COLO668 (cell line): ENCODE data around the gene SPATA32.
"Not testable (repeated sequence)": the region's sequence is repeated elsewhere in the genome, so short reads cannot be mapped to it uniquely, and the experiment has no call there.

ENCODE experiments used
- DNase-seq: peaks from one replicate; lab custom pipeline; 2025; ENCODE audit not compliant: unreplicated experiment; lab: John Stamatoyannopoulos, UW

SPATA32 gene

GRCh38 chr17:45273551-45273957, 11.7 kb upstream of the SPATA32 start:
- DNase-seq, result no peak

DNA sequence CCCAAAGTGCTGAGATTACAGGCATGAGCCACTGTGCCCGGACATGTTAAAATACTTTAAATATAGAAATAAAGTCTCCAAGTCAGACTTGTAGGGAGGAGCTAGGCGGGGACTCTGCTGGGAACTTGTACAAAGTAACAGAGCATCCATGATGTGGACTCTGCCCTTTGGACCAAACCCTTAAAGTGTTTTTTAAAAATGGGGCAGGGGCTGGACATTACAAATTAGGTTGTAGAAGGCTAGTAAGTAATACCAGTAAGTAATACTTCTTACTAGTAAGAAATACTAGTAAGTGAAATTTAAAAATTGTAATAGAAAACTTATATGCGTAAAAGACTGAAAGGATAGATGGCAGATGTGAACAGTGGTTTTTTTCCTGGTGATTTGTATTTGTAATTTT, 9.7 kb upstream of the SPATA32 start:
- no peak for DNase-seq

- DNase-seq, result peak; percentile 4
These were observed 9.0 kb upstream of the SPATA32 start for GRCh38 chr17:45270828-45271418.

- DNase-seq, result no peak
These were observed 8.0 kb upstream of the SPATA32 start for GRCh38 chr17:45269912-45270311.

DNA sequence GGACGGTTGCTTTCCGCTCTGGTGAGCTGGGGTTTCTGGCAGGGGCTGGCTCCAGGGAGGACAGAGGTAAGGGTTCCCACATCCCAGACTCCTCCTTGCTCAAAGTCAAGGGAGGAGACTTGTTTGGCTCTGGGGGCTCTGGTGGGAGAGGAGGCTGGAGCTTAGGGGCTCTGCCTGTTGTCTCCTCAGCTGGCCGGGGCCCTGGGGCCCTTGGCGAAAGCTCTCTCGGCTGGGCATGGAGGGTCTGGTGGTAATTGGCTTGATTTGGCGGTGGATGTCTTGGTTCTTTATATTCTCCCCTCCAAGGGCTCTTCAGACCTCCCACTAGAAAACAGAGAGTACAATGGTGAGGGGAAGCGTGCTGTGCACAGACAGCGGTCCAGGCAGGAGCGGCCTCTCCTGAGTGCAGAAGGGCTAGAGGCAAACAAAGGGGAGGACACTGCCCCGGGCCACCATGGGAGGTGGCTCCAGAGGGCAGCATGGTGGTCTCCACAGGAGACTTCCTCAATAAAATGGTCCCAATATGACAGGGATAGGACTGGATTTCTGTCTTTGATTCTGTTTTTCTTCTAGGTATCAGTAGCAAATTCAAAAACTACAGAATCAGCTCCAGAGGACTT, 5.7 kb upstream of the SPATA32 start:
- no peak for DNase-seq

DNA sequence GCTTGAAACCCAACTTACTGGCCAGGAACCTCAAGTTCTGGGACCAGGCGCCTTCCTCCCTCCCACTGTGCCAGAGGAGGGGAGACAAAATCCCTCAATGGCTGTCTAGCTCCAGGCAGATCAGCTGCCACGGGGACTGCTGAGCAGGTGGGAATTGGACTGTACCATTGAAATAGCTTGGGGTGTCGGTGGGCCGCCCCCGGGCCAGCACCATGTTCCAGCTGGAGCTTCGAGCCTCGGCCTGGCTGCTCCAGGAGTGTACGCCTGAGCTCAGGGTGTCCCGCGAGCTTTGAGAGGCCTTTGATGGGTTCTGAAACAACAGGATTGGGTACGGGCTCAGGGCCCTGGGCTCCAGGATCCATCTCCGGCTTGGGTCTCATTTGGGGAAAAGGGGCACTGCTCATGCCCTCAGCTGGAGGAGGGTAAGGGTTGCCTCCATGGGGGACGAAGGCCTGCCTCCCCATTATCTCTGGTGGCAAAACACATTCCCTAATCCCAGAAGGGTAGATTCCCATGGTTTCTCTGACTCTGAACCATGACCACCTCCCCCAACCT, 4.6 kb upstream of the SPATA32 start:
- no peak for DNase-seq

- no peak for DNase-seq
These were observed 3.9 kb upstream of the SPATA32 start for GRCh38 chr17:45265821-45266220.

- DNase-seq, result no peak
These were observed 3.1 kb upstream of the SPATA32 start for GRCh38 chr17:45264988-45265387.

DNA sequence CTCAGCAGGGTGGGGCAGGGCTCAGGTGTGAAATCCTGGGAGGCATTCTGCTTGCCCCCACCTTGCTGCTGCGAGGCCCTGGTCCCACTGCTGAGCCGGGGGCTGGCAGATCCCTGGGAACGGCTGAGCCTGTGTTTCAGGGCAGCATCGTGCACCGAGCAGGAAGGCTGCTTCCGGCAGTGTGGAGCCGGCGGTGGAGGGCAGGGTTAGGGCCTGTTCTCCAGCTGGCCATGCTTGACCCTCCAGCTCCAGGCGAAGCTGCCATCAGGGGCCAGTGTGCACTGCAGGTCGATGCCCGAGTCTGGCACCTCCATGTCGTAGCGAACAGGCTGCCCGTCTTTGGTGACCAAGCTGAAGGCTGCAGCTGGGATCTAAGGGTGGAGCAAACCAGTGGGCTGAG, 2.5 kb upstream of the SPATA32 start:
- DNase-seq, result no peak

DNA sequence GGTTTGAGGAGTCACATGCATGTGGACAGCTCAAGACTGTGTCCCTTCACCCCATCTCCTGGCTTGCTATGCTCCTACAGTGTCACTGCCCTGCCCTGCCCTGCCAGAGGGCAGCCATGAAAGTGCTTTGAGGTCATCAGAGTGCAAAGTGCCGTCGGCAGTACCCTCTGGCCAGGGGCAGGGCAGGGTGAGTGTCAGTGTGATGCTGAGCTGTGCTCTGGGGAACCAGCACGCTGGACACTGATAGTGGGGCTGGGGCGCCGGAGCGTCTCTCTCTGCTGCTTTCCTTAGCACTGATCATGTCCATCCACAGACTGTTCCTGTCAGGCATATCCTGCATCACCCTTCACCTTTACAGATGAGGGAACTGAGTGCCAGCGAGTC, 1.6 kb upstream of the SPATA32 start:
- no peak for DNase-seq

DNA sequence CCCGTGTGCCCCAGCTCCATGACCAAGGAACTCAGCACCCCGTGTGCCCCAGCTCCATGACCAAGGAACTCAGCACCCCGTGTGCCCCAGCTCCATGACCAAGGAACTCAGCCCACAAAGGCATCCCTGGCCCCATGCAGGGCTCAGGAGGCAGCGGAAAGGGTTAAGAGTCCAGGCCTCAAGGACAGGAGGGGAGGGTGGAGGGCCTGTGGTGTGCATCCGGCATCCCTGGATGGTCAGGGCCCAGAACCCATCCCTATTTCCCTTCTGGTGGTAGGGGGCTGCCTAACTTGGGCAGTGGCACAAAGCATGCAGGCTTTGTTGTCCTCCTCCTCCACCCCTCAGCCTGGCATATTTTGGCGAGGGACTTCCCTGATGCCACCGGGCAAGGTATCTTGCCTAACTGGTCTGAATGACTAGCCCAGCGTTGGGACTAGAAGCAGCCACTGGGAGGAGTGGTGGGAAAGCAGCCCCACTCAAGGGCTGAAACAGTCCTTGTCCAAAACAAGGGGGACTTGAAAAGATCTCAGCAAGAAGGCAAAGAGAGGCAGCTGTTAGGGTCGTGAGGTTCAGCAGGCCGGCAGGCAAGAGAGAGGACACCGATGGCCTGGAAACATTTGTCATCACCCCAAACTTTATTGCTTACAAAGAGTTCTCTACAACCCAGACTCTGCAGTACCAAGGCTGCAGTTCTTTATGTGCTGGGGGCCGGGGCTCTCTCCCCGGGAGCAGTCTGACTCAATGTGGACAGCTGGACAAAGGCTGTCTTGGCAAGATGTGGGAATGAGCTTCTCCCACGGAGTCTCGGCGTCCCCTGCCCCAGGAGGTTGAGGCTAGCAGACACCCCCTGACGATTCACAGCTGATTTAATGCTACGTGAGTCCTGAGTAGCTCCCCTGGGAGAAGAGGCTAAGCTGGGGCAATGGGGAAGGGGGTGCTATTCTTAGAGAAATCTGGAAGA, 902 bp upstream of the SPATA32 start:
- DNase-seq, result no peak

GRCh38 chr17:45260204-45260783, 1.6 kb downstream of the SPATA32 start:
- DNase-seq, result no peak

DNA sequence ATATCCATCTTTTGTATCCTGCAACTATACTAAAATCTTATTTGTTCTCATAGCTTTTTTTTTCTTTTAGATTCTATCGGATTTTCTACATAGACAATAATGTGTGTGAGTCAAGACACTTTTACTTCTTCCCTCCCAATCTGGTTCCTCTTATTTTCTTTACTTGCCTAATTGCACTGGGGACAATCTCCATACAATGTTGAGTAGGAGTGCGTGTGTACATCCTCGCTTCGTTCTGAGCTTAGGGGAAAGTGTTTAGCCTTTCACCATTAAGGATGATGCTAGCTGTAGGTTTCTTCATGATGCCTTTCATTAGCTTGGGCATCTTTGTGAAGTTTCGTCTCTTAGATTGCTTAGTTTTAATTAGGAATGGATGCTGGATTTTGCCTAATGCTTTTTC, 2.9 kb downstream of the SPATA32 start:
- DNase-seq, result no peak

DNA sequence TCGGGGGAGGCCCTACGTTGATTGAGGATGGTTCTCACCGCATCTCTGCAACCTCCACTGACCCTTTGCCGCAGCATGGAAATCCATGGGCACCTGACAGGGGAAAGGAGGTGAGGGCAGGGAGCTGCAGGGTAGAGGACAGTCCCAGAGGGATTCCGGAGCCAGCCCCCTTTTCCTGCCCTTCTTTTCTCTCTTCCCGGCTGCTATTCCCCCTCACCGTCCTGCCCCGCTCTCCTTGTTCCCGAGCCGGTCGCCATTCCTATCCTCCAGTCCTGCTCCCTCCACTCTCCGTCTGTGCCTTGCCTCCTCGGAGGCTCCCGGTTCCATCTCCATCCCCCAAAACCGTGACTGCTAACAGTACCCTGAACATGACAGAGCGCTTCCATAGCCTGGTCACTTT, 4.8 kb downstream of the SPATA32 start:
- DNase-seq, result no peak

DNA sequence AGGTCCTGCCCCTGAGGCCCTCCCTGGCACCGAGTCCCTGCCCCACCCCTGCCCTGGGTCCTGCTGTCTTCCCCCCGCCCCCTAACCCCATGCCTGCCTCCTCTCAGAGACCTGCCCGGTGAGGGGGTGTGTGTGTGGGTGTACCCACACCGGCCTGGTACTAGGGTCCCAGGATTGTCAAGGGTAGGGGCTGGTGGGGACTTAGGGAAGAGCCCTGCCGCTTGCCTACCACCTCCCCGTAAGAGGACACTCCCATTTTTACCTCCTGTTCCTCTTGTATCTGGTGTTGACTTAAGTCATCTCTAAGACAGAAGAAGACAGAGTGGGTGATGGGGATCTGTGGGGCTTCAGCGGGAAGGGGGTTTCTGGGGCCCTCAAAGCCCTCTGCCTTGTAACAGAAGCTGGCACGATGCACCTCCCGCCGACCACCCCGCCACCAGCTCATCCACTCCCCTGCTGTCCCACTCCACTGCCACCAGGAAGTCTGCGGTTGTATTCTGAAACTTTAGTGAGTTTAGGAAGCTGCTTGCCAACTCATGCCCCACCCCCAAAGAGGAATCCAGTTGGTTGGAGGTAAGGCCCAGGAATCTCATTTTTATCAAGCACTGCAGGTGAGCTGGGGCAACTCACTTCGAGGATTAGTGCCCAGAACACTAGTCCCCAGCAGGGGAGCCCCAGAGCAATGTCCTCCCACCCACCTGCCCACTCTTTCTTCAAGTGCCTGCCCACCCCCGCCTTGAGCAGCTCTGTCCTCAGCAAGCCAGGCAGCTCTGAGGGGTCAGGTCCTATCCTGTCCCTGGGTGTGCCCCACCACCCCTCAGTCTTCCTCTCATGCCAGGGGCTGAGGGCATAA, 5.6 kb downstream of the SPATA32 start:
- no peak for DNase-seq

DNA sequence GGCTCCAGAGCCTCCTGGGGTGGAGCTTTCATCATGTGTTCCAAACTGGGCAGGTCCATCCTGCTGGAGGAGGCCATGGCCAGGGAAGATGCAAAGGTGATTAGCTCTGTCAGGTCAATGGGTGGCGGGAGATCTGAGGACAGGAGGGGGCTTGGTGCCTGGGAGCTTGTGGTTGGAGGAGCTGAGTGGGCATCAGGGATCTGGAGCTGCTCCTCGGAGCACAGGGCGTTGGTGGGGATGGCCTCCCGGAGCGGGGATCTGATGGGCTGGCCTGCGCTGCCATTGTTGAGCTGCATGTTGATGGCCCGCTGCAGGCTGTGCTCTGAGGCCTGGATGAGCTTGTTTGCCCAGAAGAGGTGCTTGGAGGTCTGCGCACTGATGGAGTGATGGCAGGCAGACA, 6.5 kb downstream of the SPATA32 start:
- DNase-seq, result no peak

DNA sequence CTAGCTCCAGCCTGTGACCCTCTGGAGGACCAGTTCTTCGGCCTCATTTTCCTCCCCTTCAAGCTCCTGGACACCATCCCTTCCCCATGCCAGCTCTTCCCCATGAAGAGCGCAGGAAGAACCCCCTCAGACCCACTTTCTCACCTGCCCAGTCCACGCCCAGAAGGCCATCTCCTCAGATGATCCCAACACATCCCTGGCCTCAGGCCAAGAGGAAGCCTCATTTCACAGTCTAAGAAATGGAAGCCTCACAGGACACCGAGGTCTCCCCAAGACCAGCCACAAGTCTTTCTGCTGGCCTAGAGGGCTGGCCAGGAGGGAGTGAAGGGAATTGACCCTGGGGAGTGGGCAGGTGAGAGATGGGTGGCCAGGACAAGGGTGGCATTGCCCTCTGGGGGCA, 8.0 kb downstream of the SPATA32 start:
- DNase-seq, result no peak

DNA sequence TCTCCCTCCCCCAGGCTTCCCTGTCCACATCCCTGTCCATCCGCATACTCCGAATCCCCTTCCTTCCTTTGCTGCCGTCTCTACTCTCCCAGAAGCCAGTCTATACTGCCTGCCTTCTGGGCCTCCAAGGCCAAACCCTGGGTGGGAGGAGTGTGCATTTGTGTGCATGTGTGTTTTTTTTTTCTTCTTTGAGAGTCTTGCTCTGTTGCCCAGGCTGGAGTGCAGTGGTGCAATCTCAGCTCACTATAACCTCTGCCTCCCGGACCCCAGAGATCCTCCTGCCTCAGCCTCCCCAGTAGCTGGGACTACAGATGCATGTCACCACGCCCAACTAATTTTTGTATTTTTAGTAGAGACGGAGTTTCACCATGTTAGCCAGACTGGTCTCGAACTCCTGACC, 8.7 kb downstream of the SPATA32 start:
- not testable (repeated sequence) for DNase-seq

- no peak for DNase-seq
These were observed 10.0 kb downstream of the SPATA32 start for GRCh38 chr17:45251931-45252330.

DNA sequence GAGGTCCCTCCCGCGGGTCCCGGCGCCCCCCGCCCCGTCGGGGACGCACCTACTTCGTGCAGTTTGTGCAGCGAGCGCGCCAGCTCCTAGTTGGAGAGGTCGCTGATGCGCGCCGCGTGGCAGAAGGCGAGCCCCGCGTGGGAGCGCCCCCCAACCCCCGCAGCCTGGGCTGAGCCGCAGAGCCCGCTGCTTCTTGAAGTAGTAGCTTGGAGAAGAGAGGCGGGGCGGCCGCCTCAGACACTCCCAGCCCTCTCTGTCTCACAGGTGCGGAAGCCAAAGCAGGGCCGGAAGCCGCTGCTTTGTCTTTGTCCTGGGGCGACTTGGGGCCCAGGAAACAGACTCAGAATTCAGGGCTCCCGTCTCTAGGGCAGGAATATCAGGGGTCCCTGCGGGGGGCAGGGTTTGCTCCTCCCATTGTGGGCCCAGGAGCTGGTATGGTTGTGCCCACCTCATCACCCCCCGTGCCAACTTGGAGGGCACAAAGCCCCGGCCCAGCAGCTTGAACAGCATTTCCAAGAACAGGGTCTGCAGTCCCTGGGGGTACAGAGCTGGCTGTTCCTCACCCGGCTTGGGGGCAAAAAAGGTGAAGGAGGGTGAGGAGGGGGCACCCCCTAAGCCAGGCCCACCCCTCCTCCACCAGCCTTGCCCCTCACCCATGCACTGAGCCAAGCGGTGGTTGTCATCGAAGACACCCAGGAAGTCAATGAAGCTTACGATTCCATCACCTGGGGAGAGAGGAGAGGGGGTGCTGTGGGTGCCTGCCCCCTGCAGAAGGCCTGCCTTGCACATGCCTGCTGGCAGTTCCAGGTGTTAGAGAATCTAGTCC, 13.5 kb downstream of the SPATA32 start:
- DNase-seq, result peak; percentile 52
